Spleen (tissue), 11 donors: ENCODE measurements around the gene EWSR1. TPM values are rescaled to one million over a fixed set of nuclear protein-coding genes. Genes with fewer than 3 reads are reported as not detected.

ENCODE experiments used
- DNase-seq: peaks from one replicate; pipeline ENCODE4 v3.0.0-alpha.2; 2020
- H3K27ac ChIP-seq, 8 donors: fragments of 200-600 bp; sonication (generic) in 7 of 8; 1 replicate in 4 of 8; 2 replicates in 4 of 8; pipeline versions ENCODE4 v1.5.0 to v1.8.0; 2016 to 2021; ENCODE audit warnings: inconsistent platforms in 4 of 8, mild to moderate bottlenecking in 4 of 8, moderate library complexity in 1 of 8
- H3K27me3 ChIP-seq, 7 donors: fragments of 200-600 bp; sonication (generic) in 6 of 7; replicated peaks in 1 of 7; 1 replicate in 4 of 7; 2 replicates in 3 of 7; pipeline versions ENCODE4 v1.5.0 to v1.8.0; 2016 to 2021; ENCODE audit warnings: inconsistent platforms in 3 of 7, mild to moderate bottlenecking in 1 of 7
- H3K36me3 ChIP-seq, 6 donors: fragments of 200-600 bp; sonication (generic) in 5 of 6; 1 replicate in 4 of 6; 2 replicates in 2 of 6; pipeline versions ENCODE4 v1.5.0 to v1.8.0; 2016 to 2021; ENCODE audit warnings: inconsistent platforms in 2 of 6
- H3K4me1 ChIP-seq, 6 donors: fragments of 200-600 bp; sonication (generic) in 5 of 6; 1 replicate in 3 of 6; 2 replicates in 3 of 6; pipeline versions ENCODE4 v1.5.0 to v1.8.0; 2016 to 2021; ENCODE audit warnings: inconsistent platforms in 3 of 6
- H3K4me3 ChIP-seq, 8 donors: fragments of 200-600 bp; sonication (generic) in 7 of 8; 1 replicate in 4 of 8; 2 replicates in 4 of 8; pipeline versions ENCODE4 v1.5.0 to v1.8.0; 2016 to 2021; ENCODE audit warnings: inconsistent platforms in 4 of 8, mild to moderate bottlenecking in 4 of 8, moderate library complexity in 2 of 8
- H3K9me3 ChIP-seq, 8 donors: fragments of 200-600 bp; sonication (generic) in 7 of 8; 1 replicate in 4 of 8; 2 replicates in 4 of 8; pipeline versions ENCODE4 v1.5.0 to v1.8.0; 2016 to 2021; ENCODE audit warnings: inconsistent platforms in 4 of 8
- POLR2A ChIP-seq, 3 donors: fragments of 450-650 bp; IDR thresholded peaks; one replicate each; pipeline ENCODE4 v1.5.1; 2017; ENCODE audit warnings: antibody characterized with exemption in 3 of 3, mild to moderate bottlenecking in 1 of 3
- POLR2AphosphoS5 ChIP-seq, 3 donors: sonication (generic); formaldehyde crosslinking; IDR thresholded peaks; one replicate each; pipeline ENCODE4 v1.5.1; 2017; ENCODE audit warnings: antibody characterized with exemption in 3 of 3
- WGBS, 5 donors: extraction: QIAGEN DNeasy Blood & Tissue Kit in 3 of 5; methylation state at CpG; one replicate each; pipeline versions ENCODE4 v1.1.5 to v1.1.7; 2013 to 2018; 5-methylcytosine and 5-hydroxymethylcytosine counted together
- intact Hi-C: fragments of 100-400 bp; cut with DNase I; formaldehyde crosslinking; loops from one replicate; pipeline ENCODE4 v1.15.0; 2023; ENCODE audit warnings: low total_unique reads
- microRNA-seq, 3 donors: library from miRNA; unstranded; fragments of <30 nt; microRNA quantifications; one replicate each; pipeline versions ENCODE4 to v1.1.0, GENCODE V29; 2019 to 2020
- polyA plus RNA-seq, 3 donors: library from polyadenylated mRNA; stranded (reverse); fragments of 200-250 nt; gene quantifications; one replicate each; pipeline ENCODE4 v1.2.1, GENCODE V29; 2013
- small RNA-seq, 4 donors: library from RNA; depleted of rRNA; stranded (forward); fragments of <200 nt; gene quantifications; one replicate each; pipeline ENCODE3, GENCODE V24; 2016
- total RNA-seq, 7 donors: library from RNA; depleted of rRNA in 3 of 7; stranded (reverse); fragments of >200 nt in 3 of 7; fragmentation: NEBNext Ultra II Directional in 4 of 7; extraction: Animal tissue kit (Norgen Biotek cat#: 25700) in 4 of 7; gene quantifications; one replicate each; pipeline versions ENCODE4 v1.1.0 to v1.2.1, GENCODE V29; 2016 to 2021
- TF ChIP-seq, protein P1 (sequence below), 11 experiments: fragments of 200-600 bp in 7 of 11; fragments of 450-650 bp in 4 of 11; sonication (generic) in 4 of 11; IDR thresholded peaks in 8 of 11; conservative IDR thresholded peaks in 3 of 11; 1 replicate in 7 of 11; 2 replicates in 4 of 11; pipeline versions ENCODE4 v1.4.0 to v1.8.0; 2016 to 2021; ENCODE audit warnings: antibody characterized with exemption in 11 of 11, inconsistent platforms in 4 of 11, mild to moderate bottlenecking in 1 of 11
- donor health status: healthy with polysubstance abuse.
- donor health status: DM: no; HTN: no; CAD: no; lungs with moderate emphysema.
- donor health status: DM: no; HTN: no; CAD: no.
- donor health status: Bipolar disorder and iron deficiency.
- donor health status: healthy.
- donor health status: DM: no; HTN: no; CAD: no.
- donor health status: DM: yes; HTN: yes; CAD: no.

The EWSR1 gene
- total and polyA plus RNA-seq, 10 donors = 127 to 282 (median 239) TPM

DNA sequence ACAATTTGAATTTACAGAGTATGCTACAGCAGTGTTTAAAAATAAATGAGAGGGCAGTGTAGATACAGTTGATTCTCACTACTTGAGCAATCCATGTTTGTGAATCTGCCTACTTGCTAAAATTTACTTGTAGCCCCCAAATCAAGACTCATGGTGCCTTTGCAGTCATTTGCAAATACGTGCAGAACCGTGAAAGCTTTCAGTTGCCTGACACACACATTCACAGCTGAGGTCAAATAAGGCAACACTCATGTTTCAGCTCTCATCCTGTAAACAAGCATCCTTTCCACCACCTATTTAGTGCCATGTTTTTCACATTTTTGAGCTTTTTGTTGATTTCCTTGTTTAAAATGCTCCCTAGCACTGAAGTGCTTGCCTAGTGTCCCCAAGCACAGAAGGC lies 80.0 kb downstream of the EWSR1 start:
- DNase-seq = no peak
- H3K27ac ChIP-seq = no peak overlapping the region
- H3K4me1 ChIP-seq = no peaks in the 10 kb centered on the region
- H3K36me3 ChIP-seq = peaks cover 5 to 100% (median 97%) of the 10 kb centered on the region in 6 donors
- 81 to 92% (median 88%) methylated on average over 2 of the region's 2 CpGs for WGBS, 5 donors
- H3K4me3 ChIP-seq = no peak overlapping the region
- intact Hi-C loops = no loop called here
- H3K9me3 ChIP-seq = no peaks in the 10 kb centered on the region
- H3K27me3 ChIP-seq = no peaks in the 10 kb centered on the region
- TF ChIP-seq POLR2A (IDR thresholded peaks at IDR 0.05) (no peak), POLR2AphosphoS5 (IDR thresholded peaks at IDR 0.05) (no peak)
- TF ChIP-seq, protein P1, sequence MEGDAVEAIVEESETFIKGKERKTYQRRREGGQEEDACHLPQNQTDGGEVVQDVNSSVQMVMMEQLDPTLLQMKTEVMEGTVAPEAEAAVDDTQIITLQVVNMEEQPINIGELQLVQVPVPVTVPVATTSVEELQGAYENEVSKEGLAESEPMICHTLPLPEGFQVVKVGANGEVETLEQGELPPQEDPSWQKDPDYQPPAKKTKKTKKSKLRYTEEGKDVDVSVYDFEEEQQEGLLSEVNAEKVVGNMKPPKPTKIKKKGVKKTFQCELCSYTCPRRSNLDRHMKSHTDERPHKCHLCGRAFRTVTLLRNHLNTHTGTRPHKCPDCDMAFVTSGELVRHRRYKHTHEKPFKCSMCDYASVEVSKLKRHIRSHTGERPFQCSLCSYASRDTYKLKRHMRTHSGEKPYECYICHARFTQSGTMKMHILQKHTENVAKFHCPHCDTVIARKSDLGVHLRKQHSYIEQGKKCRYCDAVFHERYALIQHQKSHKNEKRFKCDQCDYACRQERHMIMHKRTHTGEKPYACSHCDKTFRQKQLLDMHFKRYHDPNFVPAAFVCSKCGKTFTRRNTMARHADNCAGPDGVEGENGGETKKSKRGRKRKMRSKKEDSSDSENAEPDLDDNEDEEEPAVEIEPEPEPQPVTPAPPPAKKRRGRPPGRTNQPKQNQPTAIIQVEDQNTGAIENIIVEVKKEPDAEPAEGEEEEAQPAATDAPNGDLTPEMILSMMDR (IDR thresholded peaks at IDR 0.05 in 8 of 11, conservative IDR thresholded peaks at IDR 0.05 in 3 of 11) = no peak

DNA sequence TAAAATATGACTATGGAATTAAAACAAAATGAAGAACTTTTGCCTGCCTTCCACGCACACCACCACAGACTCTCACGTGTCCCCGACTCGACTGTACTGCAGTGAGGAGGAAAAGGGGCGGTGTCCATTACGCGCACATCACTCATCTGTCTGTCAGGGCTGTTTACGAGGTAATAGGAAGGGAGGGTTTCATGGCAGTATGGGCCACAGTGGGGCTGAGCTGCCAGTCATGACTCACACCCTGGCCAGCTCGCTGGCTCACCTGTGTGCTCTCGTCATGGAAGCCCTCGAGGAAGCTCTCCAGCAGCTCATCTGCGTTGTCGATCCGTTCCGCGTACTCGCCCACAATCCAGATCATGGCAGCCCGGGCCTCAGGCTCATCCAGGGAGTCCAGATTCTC lies 80.9 kb downstream of the EWSR1 start:
- H3K9me3 ChIP-seq = no peaks in the 10 kb centered on the region
- H3K36me3 ChIP-seq = peaks cover 5 to 100% (median 97%) of the 10 kb centered on the region in 6 donors
- no peak overlapping the region for H3K27ac ChIP-seq
- no peaks in the 10 kb centered on the region for H3K4me1 ChIP-seq
- intact Hi-C loops = no loop called here
- 90 to 94% (median 93%) methylated on average over 18 of the region's 18 CpGs for WGBS, 5 donors
- no peak for DNase-seq
- peak in 1 of 3 donors; percentile 26 for TF ChIP-seq POLR2AphosphoS5 (IDR thresholded peaks at IDR 0.05)
- no peak for TF ChIP-seq POLR2A (IDR thresholded peaks at IDR 0.05)
- H3K27me3 ChIP-seq = no peaks in the 10 kb centered on the region
- no peak overlapping the region for H3K4me3 ChIP-seq

Small RNA genes lying within 50 kb of the gene (microRNA-seq; reads per million reads assigned to microRNA genes)
- 23.1 to 288 (median 175) reads per million in 3 donors for gene MIR3653

Small RNA genes lying within 50 kb of the gene (small RNA-seq; reads per million reads assigned to genes)
- 0 reads per million in 4 donors for gene MIR3653

Other genes with a start within 250 kb of the EWSR1 start
- gene C22orf31, start 206.4 kb upstream of the EWSR1 start, total RNA-seq = not detected
- not detected for gene C22orf31, start 206.4 kb upstream of the EWSR1 start, polyA plus RNA-seq
- 10 to 100 TPM; 15.0 to 41.3 (median 29.0) TPM for gene KREMEN1, start 195.2 kb upstream of the EWSR1 start, total RNA-seq
- 1 to 10 TPM; 1.5 to 4.7 (median 2.2) TPM for gene KREMEN1, start 195.2 kb upstream of the EWSR1 start, polyA plus RNA-seq
- 10 to 100 TPM; 38.0 to 90.3 (median 62.0) TPM for gene EMID1, start 62.4 kb upstream of the EWSR1 start, total RNA-seq
- 10 to 100 TPM; 18.5 to 62.6 (median 60.4) TPM for gene EMID1, start 62.4 kb upstream of the EWSR1 start, polyA plus RNA-seq
- gene RHBDD3, start 287 bp upstream of the EWSR1 start, total RNA-seq = 10 to 100 TPM; 17.6 to 45.8 (median 24.7) TPM
- 10 to 100 TPM; 16.3 to 36.5 (median 23.9) TPM for gene RHBDD3, start 287 bp upstream of the EWSR1 start, polyA plus RNA-seq
- 10 to 100 TPM; 13.8 to 41.5 (median 35.4) TPM for gene GAS2L1, start 38.4 kb downstream of the EWSR1 start, total RNA-seq
- gene GAS2L1, start 38.4 kb downstream of the EWSR1 start, polyA plus RNA-seq = 10 to 100 TPM in 1 of 3 donors, 1 to 10 TPM in 2; 7.0 to 21.7 (median 8.5) TPM
- gene RASL10A, start 47.4 kb downstream of the EWSR1 start, total RNA-seq = 1 to 10 TPM in 5 of 7 donors, under 1 TPM in 2; 0.54 to 4.6 (median 2.0) TPM
- gene RASL10A, start 47.4 kb downstream of the EWSR1 start, polyA plus RNA-seq = 1 to 10 TPM; 1.8 to 6.1 (median 2.9) TPM
- gene AP1B1, start 120.3 kb downstream of the EWSR1 start, total RNA-seq = 100 to 1,000 TPM in 6 of 7 donors, 10 to 100 TPM in 1; 92.6 to 150 (median 130) TPM
- 10 to 100 TPM; 43.3 to 69.6 (median 56.0) TPM for gene AP1B1, start 120.3 kb downstream of the EWSR1 start, polyA plus RNA-seq
- gene RFPL1, start 170.3 kb downstream of the EWSR1 start, total RNA-seq = 1 to 10 TPM in 2 of 7 donors, not detected in 5; 1.1 to 1.4 TPM
- under 1 TPM; 0.03 to 0.11 (median 0.06) TPM for gene RFPL1, start 170.3 kb downstream of the EWSR1 start, polyA plus RNA-seq
- gene NEFH, start 211.9 kb downstream of the EWSR1 start, total RNA-seq = 1 to 10 TPM in 6 of 7 donors, under 1 TPM in 1; 0.60 to 1.7 (median 1.4) TPM
- 1 to 10 TPM in 1 of 3 donors, under 1 TPM in 2; 0.50 to 1.2 (median 0.70) TPM for gene NEFH, start 211.9 kb downstream of the EWSR1 start, polyA plus RNA-seq